Mammary epithelial cell (primary cell): ENCODE data around the gene LRIT3.
"Not testable (repeated sequence)": the region's sequence is repeated elsewhere in the genome, so short reads cannot be mapped to it uniquely, and the experiment has no call there.

ENCODE experiments used
- CTCF ChIP-seq, 2 donors: IDR thresholded peaks in 1 of 2; conservative IDR thresholded peaks in 1 of 2; 2 replicates each; pipeline ENCODE4 v1.5.1; 2011 to 2012; ENCODE audit warnings: inconsistent platforms in 2 of 2, low read length in 2 of 2, mild to moderate bottlenecking in 2 of 2, control low read depth in 1 of 2, low read depth in 1 of 2; ENCODE audit not compliant: insufficient read depth in 1 of 2; ENCODE audit errors: extremely low read depth in 1 of 2
- EZH2 ChIP-seq: IDR thresholded peaks from 2 replicates; pipeline ENCODE4 v1.6.1; 2012; ENCODE audit warnings: low read length, inconsistent platforms, borderline replicate concordance

- TF ChIP-seq CTCF (conservative IDR thresholded peaks at IDR 0.05 in 1 of 2, IDR thresholded peaks at IDR 0.05 in 1 of 2; ENCODE audit: extremely low read depth in 1 of 2, insufficient read depth in 1 of 2, low read depth in 1 of 2, low read length in 2 of 2); EZH2: not testable (repeated sequence)
Observed at GRCh38 chr4:109859426-109860300, 11.8 kb downstream of the LRIT3 start.
